GM21515 (cell line): Measurements from ENCODE around the gene GGN.
A peak's percentile ranks its signal among the peaks of the same experiment; 100 is the strongest.
"Not testable (repeated sequence)": the region's sequence is repeated elsewhere in the genome, so short reads cannot be mapped to it uniquely, and the experiment has no call there.

Experiments
- ATAC-seq: cut with Tn5 transposase; IDR thresholded peaks from one replicate; pipeline ENCODE4 v1.9.1; 2021; ENCODE audit not compliant: unreplicated experiment

GGN gene

DNA sequence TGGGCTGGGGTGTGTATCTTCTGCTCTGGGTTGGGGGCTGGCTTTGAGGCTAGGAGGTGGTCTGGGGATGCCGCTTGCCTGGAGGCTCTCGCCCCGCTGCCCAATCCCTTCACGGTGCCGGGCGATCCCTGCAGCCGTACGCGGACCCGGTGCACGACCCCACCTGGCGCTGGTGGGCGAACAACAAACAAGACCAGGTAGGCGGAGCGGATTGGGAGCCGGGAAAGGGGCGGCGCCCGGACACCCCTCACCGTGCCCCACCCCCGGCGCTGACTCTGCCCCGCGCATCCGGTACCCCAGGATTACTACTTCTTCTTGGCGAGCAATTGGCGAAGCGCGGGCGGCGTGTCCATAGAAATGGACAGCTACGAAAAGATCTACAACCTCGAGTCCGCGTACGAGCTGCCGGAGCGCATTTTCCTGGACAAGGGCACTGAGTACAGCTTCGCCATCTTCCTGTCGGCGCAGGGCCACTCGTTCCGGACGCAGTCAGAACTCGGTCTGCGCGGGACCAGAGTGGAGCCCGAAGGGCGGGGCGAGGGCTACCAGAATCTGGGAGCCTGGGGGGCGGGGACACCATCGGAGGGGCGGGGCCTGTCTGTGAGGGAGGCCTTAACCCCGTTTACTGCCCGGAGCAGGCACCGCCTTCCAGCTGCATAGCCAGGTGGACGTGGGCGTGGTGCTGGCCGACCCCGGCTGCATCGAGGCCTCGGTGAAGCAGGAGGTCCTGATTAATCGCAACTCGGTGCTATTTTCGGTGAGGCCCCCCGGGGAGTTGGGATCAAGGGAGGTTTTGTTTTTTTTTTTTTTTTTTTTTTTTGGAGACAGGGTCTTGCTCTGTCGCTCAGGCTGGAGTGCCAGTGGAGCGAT lies 25.5 kb downstream of the GGN start:
- ATAC-seq, result no peak

DNA sequence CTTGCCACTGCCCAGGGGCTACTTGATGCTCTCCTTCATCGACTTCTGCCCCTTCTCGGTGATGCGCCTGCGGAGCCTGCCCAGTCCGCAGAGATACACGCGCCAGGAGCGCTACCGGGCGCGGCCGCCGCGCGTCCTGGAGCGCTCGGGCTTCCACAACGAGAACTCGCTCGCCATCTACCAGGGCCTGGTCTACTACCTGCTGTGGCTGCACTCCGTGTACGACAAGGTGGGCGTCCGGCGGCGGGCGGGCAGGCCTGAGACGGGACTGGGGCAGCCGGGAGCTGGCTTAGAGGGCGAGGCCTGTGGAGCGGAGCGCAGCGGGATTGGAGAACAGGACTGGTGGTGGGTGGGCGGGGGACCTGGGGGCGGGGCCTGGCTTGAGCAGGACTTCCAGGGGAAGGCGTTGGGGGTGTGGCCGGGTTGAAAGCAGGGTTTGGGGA lies 26.2 kb downstream of the GGN start:
- no peak for ATAC-seq

DNA sequence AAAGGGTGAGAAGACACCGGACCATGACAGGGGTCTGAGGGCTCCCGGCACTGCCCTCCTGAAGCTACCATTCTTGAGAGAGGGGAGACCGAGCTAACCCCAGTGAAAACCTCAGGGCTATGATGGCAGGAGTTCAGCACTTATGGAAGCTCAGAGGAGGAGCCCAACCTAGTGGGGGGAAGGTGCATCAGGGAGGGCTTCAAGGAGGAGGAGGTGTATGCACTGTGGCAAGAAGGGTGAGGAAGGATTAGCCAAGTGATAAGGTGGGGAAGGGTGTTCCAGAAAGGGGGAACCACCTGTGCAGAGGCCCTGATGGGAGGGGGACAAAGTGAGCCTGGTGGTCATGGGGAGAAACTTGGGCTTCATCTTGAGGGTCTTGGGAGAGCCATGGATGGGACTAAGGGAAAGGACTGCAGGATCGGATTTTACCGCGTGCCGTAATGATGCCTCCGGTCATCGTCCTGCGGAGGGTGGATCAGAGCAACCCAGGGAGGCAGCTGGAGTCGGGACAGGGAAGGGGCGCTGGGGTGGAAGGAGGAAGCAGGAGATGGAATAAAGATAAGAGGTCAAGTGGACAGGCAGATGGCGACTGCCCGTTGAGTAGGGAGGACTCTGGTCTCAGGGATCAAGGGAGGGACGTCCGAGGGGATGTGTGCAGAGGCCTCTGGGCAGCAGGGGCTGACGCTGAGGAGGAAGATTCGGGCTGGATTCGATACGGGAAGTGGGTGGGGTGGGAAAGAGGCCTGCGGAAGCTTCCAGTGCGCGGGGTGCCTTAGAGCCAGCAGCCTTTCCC lies 26.8 kb downstream of the GGN start:
- ATAC-seq, result no peak

DNA sequence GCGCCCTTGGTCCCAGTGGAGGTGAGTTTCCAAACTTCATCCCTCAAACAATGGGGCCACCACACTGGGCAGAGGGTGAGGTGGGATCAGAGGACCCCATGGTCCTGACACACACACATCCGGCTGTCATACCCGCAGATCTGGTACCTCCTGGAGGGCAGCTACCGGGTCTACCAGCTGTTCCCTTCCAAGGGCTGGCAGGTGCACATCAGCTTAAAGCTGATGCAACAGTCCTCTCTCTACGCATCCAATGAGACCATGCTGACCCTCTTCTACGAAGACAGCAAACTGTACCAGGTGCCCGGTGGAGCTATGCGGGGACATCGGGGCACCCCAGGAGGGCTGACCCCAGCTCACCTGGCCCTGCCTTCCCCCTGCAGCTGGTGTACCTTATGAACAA lies 27.5 kb downstream of the GGN start:
- ATAC-seq, result no peak

DNA sequence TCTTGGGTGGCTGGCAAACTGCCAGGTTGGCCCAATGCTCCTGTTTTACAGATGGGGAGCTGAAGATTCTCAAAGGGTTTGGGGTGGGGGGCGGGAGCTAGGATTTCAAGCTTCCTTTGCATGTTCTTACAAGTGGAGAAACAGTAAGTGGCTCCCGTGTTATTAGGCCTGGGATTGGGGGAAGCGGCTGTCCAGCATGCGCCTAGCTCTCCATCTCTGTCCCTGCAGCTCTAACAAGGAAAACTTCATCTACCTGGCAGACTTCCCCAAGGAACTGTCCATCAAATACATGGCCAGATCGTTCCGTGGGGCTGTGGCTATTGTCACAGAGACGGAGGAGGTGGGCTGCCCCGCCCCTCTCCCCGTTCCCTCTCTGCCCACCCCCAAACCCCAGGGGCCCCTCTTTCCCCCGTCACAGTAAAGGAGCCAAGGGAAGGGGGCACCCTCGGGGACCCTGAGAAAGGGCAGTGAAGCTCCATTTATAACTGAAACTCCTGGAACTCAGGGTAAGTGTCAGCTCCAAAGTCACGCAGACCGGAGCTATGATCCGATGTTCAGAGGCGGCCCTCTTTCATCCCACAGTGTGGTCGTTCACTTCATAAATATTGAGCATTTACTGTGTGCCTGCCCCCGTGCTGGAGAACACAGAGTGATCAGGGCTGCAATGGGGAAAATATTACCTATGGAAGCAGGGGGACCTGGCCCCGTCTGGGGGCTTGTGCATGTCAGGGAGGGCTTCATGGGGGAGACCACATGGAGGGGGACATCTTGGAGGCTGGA lies 28.4 kb downstream of the GGN start:
- no peak for ATAC-seq

DNA sequence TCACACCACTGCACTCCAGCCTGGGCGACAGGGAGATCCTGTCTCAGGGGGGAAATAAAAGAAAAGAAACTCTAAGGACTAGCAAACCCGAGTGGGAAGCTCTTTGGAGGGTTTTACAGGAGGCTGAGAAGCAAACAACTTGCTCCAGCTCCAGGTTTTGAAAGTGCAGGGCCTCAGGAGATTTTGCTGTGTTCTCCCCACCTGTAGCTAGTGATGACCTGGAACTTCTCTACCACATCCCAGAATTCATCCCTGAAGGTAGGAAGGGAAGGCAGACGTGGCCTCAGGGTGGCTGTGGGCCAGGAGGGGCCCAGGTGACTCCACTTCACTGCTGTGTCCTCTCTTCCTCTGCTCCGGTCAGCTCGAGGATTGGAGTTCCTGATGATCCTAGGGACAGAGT lies 29.8 kb downstream of the GGN start:
- ATAC-seq, result no peak

DNA sequence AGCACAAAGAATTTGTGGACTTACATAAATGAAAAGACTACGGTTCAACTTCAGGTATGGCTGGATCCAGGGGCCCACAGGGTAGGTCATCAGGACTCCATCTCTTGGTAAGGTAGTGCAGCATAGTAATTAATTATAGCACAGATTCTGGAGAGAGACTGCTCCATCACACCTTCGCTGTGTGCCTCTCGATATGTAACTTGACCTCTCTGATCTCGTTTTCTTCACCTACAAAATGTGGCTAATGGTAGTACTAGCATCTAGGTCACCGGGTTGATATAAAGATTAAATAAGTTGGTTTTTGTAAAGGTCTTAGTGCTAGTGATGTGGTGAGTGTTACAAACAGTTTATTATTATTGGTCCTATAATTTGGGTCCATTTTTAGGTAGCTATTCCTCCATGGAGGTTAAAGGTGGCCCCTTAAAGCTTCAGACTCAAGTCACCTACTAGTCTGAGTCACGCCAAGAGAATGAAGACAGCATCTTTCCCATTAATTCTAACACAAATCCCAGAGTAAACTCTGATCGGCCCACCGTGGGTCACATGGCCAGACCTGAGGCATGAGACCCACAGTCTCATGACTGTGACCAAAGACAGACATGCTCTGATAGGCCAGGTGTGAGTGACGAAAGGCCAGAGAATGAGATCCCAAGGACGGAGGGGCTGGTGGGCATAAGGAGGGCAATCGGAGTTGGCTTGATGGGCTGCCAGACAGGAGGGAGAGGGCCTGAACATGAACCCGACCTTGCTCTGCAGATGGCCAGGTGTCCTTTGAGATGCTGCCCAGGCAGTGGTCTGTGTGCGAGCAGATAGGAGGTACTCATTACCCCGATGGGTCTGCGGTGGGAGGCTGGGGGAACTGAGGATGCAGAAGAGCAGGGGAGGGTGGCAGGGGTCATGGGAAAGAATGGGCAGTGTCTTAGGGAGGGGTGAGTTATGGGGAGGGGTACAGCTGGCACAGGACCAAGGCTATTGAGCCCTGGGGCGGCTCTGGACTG lies 31.8 kb downstream of the GGN start:
- no peak for ATAC-seq

DNA sequence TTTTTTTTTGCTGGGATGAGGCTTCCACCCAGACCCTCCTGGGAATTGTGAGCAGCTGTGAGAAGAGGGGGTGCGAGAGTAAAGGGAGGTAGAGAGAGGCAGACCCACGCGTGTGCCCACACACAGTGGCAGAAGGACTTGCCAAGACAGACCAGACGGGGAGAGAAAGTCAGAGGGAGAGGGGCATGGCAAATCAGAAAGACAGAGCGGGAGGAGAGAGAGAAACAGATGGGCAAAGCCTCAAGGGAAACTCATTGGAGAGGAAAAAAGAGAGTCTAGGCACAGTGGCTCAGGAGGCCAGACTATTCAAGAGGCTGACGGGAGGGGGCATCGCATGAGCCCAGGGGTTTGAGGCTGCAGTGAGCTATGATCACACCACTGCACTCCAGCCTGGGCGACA lies 35.2 kb downstream of the GGN start:
- no peak for ATAC-seq

DNA sequence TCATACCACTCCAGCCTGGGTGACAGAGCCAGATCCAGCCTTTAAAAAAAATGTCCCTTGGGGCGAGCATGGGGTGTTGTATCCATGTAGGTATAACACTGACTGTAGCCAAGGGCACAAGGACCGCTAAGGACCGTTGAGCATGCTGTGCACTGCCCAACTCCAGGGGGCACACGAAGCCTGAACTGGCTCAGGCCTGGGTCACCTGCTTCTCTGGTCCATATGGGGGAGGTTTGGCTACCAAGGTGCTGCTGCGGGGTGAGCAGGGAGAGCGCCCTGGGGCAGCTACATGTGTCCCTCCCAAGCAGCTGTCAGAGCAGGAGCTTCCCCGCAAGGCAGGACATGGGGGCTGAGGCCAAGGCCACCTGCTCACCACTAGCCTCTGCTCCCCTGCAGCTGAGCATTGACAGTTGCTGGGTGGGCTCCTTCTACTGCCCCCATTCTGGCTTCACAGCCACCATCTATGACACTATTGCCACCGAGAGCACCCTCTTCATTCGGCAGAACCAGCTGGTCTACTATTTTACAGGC lies 35.9 kb downstream of the GGN start:
- no peak for ATAC-seq

DNA sequence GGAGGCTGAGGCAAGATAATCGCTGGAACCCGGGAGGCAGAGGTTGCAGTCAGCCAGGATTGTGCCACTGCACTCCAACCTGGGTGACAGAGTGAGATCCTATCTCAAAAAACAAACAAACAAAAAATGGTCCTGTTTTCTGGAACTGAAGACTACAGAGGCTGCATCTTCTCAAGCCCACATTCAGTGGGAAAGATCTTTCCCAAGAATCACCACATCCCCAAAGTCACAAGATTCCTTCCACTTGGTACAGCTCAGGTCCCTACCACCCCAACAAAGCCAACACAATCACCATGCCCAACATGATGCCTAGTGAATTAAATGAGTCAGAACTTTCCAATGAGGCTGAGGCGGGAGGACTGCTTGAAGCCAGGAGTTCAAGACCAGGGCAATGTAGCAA lies 37.0 kb downstream of the GGN start:
- ATAC-seq, result no peak

DNA sequence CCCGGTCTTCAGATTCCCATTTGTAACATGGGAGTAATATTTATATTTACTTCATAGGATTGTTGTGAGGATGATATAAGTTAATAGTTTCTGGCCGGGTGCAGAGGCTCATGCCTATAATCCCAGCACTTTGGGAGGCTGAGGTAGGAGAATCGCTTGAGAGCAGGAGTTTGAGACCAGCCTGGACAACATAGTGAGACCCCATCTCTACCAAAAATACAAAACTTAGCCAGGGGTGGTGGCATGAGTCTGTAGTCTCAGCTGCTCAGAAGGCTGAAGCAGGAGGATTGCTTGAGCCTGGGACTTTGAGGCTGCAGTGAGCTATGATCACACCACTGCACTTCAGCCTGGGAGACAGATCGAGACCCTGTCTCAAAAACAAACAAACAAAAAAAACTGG lies 41.0 kb downstream of the GGN start:
- ATAC-seq, result no peak

DNA sequence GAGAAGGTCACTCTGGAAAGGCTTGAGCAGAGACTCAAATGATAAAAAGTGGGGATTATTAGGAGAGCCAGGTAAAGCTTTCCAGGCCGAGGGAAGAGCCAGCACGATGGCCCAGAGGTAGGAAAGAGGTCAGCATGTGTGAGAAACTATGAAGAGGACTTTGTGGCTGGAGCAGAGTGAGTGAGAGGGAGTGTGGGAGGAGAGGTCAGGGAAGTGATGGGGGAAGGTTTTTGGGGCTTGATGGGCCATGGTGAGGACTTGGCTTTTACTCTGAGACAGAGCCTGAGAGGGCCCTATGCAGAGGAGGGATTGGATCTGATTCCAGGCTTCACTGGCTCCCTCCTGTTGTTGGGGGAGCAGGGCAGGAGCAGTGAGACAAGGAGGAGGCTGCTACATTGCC lies 46.9 kb downstream of the GGN start:
- no peak for ATAC-seq

DNA sequence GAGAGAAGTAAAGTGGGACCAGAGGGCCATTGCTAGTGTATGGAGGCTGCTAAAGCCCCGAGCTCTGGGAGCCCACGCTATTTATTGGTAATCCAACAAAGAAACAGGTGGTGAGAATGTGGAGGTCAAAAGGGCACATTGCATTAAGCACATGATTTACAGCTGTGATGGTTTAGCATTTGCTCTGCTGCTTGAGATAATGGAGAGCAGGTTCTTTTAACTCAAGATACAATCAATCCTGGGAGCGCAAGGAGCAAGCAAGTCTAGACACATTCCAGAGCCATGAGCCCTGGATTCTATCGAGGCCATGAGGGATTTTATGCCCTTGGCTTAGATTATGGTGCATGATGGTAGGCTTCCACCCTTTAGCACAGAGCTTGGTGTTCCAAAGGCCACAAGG lies 48.8 kb downstream of the GGN start:
- ATAC-seq, result not testable (repeated sequence)

DNA sequence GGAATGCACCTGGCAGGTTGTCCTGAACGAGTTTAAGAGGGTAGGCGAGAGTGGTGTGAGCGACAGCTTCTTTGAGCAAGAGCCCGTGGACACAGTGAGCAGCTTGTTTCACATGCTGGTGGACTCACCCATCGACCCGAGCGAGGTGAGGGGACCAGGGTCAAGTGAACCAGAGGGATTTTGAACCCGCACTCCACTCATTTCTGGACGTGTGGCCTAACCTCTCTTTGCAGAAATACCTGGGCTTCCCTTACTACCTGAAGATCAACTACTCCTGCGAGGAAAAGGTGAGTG lies 50.5 kb downstream of the GGN start:
- no peak for ATAC-seq

DNA sequence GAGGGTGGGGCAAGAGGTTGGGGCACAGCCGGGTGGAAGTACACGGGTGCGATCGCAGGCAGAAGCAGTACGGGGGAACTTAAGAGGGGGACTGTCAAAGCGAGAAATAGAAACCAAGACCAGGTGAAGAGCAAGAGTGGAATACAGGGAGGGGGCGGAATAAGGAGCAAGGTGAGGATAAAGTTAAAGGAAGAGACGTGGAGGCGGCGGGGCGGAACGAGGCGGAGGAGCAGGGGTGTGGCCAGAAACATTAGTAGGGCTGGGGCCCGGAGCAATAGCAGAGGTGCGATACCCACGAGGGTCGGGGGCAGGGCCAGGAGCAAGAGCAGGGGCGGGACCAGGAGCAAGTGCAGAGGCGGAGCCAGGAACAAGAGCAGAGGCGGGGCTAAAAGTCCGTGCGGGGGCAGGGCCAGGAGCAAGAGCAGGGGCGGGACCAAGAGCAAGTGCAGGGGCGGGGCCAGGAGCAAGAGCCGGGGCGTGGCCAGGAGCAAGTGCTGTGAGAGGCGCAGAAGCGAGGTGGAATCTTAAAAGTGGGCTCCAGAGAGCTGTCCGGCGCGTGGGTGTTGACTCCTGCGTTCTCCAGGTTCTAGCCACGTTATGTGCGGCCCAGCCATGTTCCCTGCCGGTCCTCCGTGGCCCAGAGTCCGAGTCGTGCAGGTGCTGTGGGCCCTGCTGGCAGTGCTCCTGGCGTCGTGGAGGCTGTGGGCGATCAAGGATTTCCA lies 51.0 kb downstream of the GGN start:
- ATAC-seq, result peak; percentile 50

DNA sequence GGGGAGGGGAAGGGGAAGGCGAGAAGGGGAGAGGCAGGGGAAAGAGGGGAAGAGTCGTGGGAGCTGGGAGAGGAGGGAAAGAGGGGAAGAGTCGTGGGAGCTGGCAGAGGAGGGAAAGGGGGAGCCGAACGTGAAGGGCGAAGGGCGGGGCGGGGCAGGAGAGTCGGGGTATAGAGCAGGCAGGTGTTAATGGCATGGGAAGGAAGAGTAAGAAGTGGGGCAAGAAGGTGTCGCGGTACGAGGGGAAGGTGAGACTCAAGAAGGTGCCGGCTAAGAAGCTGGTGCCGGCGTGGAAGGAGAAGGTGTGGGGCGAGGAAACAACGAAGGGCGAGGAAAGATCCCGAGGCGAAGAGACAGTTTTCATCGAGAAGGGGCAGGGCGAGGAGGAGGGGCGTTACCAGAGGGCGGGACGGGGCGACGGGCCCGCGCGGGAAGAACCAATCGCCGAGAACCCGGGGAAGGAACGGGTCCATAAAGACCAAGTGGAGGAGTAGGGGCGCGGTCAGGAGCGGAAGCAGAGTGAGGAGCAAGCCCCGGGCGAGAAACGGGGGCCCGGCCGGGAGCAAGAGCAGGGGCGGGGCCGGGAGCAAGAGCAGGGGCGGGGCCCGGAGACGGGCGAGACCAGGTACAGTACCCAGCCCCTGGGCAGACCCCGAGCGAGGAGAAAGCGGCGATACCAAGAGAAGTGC lies 51.7 kb downstream of the GGN start:
- peak; percentile 65 for ATAC-seq
